ENCODE results near the gene PRKAA1.
"Not testable (repeated sequence)": the region's sequence is repeated elsewhere in the genome, so short reads cannot be mapped to it uniquely, and the experiment has no call there.

- TF ChIP-seq CTCF (IDR thresholded peaks at IDR 0.05); RAD21 (IDR thresholded peaks at IDR 0.05; ENCODE audit: low read length); USF2 (IDR thresholded peaks at IDR 0.05; ENCODE audit: borderline replicate concordance, low read depth, low read length); POLR2AphosphoS5 (IDR thresholded peaks at IDR 0.05; ENCODE audit: low read depth, low read length); NRF1 (IDR thresholded peaks at IDR 0.05; ENCODE audit: low read depth, low read length); RXRA (IDR thresholded peaks at IDR 0.05; ENCODE audit: borderline replicate concordance, low read depth); FOXJ3 (CRISPR knock-in tag; IDR thresholded peaks at IDR 0.05); FOSL2 (IDR thresholded peaks at IDR 0.05; ENCODE audit: borderline replicate concordance, low read depth): not testable (repeated sequence)
- TF ChIP-seq, protein P1, sequence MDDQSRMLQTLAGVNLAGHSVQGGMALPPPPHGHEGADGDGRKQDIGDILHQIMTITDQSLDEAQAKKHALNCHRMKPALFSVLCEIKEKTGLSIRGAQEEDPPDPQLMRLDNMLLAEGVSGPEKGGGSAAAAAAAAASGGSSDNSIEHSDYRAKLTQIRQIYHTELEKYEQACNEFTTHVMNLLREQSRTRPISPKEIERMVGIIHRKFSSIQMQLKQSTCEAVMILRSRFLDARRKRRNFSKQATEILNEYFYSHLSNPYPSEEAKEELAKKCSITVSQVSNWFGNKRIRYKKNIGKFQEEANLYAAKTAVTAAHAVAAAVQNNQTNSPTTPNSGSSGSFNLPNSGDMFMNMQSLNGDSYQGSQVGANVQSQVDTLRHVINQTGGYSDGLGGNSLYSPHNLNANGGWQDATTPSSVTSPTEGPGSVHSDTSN (IDR thresholded peaks at IDR 0.05): not testable (repeated sequence)
Observed at GRCh38 chr5:40722497-40722911, 75.7 kb downstream of the PRKAA1 start.
